Left lobe of liver (tissue), 2 donors: Measurements from ENCODE around the gene PIGT. TPM values are rescaled to one million over a fixed set of nuclear protein-coding genes. Genes with fewer than 3 reads are reported as not detected.
"Not testable (repeated sequence)": the region's sequence is repeated elsewhere in the genome, so short reads cannot be mapped to it uniquely, and the experiment has no call there.

Source experiments
- ATAC-seq: fragments of 200-7000 bp; cut with Tn5 transposase; one replicate; pipeline ENCODE4 v1.9.1; 2020; ENCODE audit warnings: mild to moderate bottlenecking, moderate library complexity
- DNase-seq: peaks from one replicate; pipeline ENCODE4 v3.0.0-alpha.2; 2020; ENCODE audit warnings: low spot score
- total RNA-seq: library from RNA; stranded (reverse); gene quantifications from one replicate; pipeline ENCODE4 v1.2.1, GENCODE V29; 2021
- donor health status: DM: no; HTN: no; CAD: no; lungs with moderate emphysema.
- donor health status: DM: no; HTN: yes; CAD: no.

Gene PIGT
- total RNA-seq, 1 donor from 2014 or later, result 36.0 TPM

DNA sequence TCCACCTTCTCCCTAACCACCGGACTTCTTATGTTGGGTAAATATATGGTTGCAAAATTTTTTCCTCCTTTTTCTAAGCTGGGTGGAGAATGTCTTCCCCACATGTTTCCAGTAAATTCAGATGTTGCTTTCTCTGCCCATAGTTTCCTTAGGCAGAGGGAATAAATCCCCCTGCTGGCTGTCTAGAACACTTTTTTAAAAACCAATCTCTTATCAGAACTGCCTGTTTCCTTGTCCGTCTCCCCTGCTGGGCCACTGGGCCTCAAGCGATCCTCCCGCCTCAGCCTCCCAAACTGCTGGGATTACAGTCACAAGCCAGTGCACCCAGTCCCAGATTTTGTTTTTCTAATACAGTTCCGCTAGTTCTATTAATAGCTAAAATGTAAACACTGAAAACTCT is 43.7 kb downstream of the PIGT start:
- no peak for ATAC-seq
- DNase-seq, result no peak

DNA sequence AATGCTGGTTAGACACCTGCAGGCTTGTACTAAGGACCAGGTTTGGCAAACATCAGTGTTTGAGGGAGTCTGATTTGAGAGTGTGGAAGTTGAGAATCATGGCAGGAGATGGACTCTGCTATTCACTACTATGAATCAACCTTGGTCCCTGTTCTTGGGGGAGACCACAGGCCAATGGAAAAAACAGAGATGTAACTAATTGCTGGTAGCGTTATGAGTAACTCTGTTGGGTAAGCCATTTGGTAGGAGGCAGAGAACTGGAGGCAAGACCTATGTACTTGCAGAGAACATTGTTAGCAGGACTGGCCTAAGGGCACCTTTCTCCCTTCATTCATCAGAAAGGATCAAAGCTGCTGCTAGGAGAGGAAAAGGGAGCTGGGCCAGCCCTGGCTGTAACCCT is 45.3 kb downstream of the PIGT start:
- no peak for ATAC-seq

DNA sequence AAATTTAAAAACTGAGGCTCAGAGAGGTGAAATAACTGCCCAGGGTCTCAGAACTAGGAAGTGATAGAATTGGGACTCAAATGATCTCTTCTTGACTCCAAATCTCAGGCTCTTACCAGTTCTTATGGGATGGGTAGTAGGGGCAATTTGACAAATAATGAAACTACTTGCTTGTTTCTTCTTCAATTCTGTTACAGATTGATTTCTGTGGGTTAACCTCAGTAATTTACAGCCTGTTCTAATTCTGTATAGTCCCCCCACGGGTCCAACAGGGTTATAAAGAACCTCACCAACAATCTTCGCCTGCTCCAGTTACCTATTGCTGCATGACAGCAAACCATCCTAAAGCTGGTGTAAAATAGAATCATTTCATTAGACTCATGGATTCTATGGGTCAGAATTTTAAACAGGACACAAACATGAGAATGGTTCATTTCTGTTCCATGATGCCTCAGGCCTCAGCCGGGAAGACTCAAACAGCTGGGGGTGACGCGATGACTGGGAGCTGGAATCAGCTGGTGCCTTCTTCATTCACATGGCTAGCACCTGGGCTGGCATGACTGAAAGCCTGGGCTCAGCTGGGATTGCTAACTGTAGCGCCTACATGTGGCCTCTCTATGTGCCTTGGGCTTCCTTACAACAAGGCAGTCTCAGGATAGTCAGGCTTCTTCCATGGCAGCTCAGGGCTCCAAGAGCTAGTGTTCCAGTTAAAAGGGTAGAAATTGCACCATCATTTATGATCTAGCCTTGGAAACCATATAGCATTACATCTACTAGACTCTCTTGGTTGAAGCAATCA is 47.0 kb downstream of the PIGT start:
- no peak for ATAC-seq
- DNase-seq, result no peak

More for the DNA sequence above, 45.3 kb downstream of the PIGT start:
- DNase-seq, result no peak

DNA sequence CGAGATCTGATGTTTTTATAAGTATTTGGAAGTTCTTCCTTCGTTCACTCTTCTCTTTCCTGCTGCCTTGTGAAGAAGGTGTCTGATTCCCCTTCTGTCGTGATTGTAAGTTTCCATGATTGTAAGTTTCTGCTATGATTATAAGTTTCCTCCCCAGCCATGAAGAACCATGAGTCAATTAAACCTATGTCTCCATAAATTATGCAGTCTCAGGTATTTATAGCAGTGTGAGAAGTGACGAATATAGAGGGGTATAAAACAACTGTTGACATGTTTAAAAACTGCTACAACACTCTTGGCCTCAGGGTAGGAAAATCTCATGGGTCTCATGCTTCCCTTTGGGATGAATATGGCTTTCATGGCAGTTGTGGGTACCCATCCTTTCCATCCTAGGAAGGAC is 47.8 kb downstream of the PIGT start:
- DNase-seq, result no peak
- no peak for ATAC-seq

DNA sequence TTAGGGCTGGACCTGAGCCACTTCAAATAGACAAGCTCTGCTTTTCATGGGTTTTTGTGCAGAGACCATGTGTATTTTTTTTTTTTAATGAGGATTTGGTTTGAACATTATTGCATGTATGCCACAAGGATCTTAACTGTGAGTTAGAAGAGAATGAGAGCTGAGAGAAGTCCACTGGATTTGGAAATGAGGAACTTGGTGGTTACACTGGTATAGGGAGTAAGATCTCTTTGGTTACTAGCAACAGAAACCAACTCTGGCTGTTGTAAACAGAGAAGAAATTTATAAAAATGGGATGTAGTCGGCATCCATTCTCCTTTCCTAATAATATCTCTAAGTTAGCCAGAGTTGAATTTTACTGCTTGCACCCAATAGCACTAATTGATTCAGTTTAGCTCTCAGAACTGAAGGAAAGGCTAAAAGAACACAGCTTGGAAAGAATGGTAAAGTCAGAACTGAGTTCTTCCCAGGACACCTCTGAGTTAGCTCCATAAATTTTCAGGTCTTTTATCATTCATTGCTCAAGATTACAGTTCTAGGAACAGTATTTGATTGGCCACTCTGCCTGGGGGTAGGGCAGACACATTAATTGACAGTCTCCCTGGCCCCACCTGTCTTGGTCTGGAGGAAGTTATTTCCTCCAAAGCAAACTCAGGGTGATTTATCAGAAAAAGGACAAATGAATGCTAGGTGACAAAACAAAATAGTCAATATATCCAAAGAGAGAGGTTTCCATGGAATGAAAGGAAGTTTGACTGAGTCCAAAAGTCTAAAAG is 49.7 kb downstream of the PIGT start:
- no peak for DNase-seq
- no peak for ATAC-seq

DNA sequence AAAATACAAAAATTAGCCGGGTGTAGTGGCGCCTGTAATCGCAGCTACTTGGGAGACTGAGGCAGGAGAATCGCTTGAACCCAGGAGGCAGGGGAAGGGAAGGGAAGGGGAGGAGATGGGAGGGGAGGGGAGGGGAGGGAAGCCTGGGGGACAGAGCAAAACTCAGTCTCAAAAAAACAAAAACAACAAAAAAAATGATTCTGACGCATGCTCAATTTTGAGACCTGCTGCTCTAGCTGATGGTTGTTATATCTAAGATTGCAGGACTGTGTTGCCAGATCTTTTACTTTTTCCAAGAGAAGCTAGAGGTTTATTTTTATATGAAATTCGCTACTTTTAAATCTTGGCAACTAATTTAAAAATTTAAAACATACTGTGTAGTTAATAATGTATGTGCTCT is 51.2 kb downstream of the PIGT start:
- DNase-seq, result no peak
- ATAC-seq, result no peak

DNA sequence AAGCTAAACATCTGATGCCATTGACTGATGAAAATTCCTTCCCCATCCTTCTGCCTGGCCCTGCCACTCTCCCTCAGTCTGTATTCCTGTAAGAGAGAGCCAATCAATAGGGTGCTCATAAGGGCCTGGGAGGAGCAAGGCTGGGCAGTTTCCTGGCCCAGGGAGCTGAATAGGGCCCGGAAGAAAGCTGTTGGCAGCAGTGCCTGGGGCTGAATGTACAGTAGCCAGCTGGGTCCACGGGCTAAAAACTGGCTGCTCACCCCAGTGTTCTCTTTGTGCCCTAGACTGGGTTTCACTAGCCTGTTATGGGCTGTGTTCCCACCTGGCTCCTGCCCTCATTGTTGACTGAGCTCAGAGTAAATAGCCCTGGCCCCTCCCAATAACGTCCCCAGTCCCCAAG is 51.9 kb downstream of the PIGT start:
- DNase-seq (no peak), ATAC-seq (peak; percentile 13)

DNA sequence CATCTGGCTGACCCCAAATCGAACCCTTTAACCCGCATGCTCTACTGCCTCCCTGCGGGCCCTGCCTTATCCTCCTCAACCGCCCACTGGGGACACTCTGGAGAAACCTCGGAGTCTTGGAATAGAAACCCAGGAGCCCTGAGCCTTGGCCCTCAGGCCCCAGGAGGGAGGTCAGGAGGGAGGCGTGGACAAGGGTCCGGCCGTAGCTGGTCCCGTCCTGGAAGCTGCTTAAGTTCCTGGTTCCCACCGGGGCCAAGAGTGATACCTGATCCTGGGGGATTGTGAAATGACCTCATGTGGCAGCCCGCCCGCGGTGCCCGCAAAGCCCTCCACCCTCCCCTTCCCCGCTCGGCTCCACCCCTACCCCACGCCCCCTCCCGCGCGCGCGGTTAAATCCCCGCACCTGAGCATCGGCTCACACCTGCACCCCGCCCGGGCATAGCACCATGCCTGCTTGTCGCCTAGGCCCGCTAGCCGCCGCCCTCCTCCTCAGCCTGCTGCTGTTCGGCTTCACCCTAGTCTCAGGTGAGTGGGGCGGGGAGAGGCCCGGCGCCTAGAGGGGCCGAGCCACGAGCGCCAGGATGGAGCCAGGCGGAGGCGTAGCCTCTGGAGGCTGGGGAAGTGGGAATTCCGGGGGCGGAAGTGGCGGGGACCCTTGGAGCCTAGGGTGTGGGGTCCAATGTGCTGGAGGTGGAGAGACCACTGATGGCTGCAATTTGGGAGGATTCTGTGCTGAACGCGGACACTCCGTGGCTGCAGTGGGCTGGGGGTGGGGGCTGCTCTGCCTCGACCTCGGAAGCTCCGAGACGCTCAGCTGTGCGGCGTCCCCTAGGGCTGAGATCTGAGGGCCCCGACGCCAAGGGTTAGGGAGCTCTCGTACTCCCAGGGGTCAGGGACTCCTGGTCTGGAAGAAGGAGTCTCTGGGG is 53.7 kb downstream of the PIGT start, which contains the start of gene WFDC2:
WFDC2 (plus strand) TSS at position 418 of the 926 bp plus-strand sequence; CDS start at position 447, 29 bp downstream.
- ATAC-seq, result peak; percentile 52
- DNase-seq, result no peak

DNA sequence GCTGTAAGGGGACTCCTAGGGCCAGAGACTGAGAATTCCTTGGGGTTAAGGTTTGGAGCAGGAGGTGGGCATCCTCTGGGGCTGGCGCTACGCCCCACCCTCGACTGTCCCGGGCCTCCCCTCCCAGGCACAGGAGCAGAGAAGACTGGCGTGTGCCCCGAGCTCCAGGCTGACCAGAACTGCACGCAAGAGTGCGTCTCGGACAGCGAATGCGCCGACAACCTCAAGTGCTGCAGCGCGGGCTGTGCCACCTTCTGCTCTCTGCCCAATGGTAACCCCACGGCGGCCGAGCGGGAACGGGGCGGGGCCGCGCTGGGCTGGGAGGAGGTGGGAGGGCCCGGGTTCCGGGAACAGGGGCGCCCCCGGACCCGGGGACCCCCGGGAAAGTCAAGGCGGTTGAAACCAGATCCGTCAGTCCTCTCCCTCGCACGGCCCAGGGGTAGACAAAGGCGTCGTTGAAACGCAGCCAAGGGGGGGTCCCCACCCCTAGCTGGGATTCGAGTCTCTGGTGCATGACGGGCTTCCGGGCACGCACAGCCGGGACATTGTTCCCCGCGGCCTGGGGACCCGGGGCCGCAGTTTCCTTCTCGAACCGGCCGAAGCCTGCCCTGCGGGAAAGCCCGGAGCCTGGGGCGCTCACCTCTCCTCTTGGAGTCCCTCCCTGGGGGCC is 54.5 kb downstream of the PIGT start:
- ATAC-seq (peak; percentile 81), DNase-seq (no peak)

DNA sequence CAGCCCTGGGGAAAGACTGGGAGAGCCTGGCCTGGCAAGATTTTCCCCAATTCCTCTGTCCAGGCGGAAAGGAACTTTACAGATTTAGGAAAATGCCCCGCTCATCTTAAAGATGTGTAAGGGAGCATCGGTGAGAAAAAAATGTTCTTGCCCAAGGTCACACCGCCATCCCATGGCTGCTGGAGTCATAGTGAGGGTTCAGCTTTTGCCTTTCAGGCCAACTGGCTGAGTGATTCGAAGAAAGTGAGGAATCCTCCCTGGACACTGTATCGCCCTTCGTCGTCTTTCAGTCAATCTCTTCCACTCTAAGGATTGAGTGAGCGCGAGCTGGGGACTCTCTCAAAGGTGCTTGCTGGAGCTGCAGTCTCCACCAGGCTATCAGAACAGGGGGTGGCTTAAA is 55.0 kb downstream of the PIGT start:
- no peak for DNase-seq
- ATAC-seq, result no peak

DNA sequence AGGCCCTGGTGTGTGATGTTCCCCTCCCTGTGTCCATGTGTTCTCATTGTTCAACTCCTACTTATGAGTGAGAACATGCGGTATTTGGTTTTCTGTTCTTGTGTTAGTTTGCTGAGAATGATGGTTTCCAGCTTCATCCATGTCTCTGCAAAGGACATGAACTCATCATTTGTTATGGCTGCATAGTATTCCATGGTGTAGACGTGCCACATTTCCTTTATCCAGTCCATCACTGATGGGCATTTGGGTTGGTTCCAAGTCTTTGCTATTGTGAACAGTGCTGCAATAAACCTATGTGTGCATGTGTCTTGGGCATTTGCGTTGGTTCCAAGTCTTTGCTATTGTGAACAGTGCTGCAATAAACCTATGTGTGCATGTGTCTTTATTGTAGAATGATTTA is 56.3 kb downstream of the PIGT start:
- not testable (repeated sequence) for DNase-seq, ATAC-seq

Other genes starting within 250 kb of the PIGT start
- not detected for gene PI3, start 241.2 kb upstream of the PIGT start, total RNA-seq
- gene SEMG1, start 209.1 kb upstream of the PIGT start, total RNA-seq, result not detected
- not detected for gene SEMG2, start 194.8 kb upstream of the PIGT start, total RNA-seq
- 147 TPM for gene SLPI, start 161.6 kb upstream of the PIGT start, total RNA-seq
- gene RBPJL, start 109.3 kb upstream of the PIGT start, total RNA-seq, result 0.23 TPM
- gene MATN4, start 107.8 kb upstream of the PIGT start, total RNA-seq, result not detected
- 89.3 TPM for gene SDC4, start 67.7 kb upstream of the PIGT start, total RNA-seq
- gene SYS1, start 53.0 kb upstream of the PIGT start, total RNA-seq, result 16.9 TPM
- not detected for gene TP53TG5, start 37.8 kb upstream of the PIGT start, total RNA-seq
- 2.9 TPM for gene DBNDD2, start 7.9 kb upstream of the PIGT start, total RNA-seq
- gene WFDC2, start 53.6 kb downstream of the PIGT start, total RNA-seq, result 3.7 TPM
- not detected for gene SPINT3, start 99.5 kb downstream of the PIGT start, total RNA-seq
- not detected for gene WFDC6, start 123.3 kb downstream of the PIGT start, total RNA-seq
- gene EPPIN, start 131.3 kb downstream of the PIGT start, total RNA-seq, result not detected
- not detected for gene WFDC8, start 163.1 kb downstream of the PIGT start, total RNA-seq
- not detected for gene WFDC10A, start 213.6 kb downstream of the PIGT start, total RNA-seq
- gene WFDC9, start 215.1 kb downstream of the PIGT start, total RNA-seq, result not detected